Stomach (tissue), 4 donors: ENCODE results near the gene ATP6V0D1.

Source experiments
- EP300 ChIP-seq: sonication (generic); formaldehyde crosslinking; IDR thresholded peaks from one replicate; pipeline ENCODE4 v1.6.1; 2017; ENCODE audit warnings: antibody characterized with exemption
- POLR2A ChIP-seq, 4 donors: fragments of 450-650 bp; IDR thresholded peaks; one replicate each; pipeline ENCODE4 v1.6.1; 2016; ENCODE audit warnings: antibody characterized with exemption in 4 of 4, control low read depth in 2 of 4, mild to moderate bottlenecking in 1 of 4, moderate library complexity in 1 of 4
- POLR2AphosphoS5 ChIP-seq, 3 donors: sonication (generic); formaldehyde crosslinking; IDR thresholded peaks; one replicate each; pipeline ENCODE4 v1.6.1; 2016; ENCODE audit warnings: antibody characterized with exemption in 3 of 3
- TF ChIP-seq, protein P1 (sequence below), 7 experiments: fragments of 450-650 bp in 4 of 7; fragments of 200-600 bp in 3 of 7; sonication (generic) in 3 of 7; IDR thresholded peaks; one replicate each; pipeline ENCODE4 v1.5.1; 2016 to 2019; ENCODE audit warnings: antibody characterized with exemption in 7 of 7, control low read depth in 2 of 7, mild to moderate bottlenecking in 1 of 7

DNA sequence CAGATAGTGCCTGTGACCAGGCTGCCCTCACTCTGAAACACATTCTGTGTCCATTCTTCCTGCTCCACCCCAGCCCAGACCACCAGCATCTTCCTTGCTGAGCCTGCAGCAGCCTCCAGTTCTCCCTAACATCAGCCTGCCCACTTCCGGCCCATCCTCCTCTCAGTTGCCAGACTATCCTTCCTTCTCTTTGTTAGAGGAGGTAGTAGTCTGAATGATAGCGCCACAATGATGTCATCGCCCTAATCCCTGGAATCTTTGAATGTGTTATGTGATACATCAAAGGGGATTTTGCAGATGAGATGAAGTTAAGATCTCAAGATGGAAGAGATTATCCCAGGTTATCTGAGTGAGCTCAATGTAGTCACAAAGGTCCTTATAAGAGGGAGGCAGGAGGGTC, 61.5 kb downstream of the ATP6V0D1 start:
- TF ChIP-seq, protein P1, sequence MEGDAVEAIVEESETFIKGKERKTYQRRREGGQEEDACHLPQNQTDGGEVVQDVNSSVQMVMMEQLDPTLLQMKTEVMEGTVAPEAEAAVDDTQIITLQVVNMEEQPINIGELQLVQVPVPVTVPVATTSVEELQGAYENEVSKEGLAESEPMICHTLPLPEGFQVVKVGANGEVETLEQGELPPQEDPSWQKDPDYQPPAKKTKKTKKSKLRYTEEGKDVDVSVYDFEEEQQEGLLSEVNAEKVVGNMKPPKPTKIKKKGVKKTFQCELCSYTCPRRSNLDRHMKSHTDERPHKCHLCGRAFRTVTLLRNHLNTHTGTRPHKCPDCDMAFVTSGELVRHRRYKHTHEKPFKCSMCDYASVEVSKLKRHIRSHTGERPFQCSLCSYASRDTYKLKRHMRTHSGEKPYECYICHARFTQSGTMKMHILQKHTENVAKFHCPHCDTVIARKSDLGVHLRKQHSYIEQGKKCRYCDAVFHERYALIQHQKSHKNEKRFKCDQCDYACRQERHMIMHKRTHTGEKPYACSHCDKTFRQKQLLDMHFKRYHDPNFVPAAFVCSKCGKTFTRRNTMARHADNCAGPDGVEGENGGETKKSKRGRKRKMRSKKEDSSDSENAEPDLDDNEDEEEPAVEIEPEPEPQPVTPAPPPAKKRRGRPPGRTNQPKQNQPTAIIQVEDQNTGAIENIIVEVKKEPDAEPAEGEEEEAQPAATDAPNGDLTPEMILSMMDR (IDR thresholded peaks at IDR 0.05) = no peak
- no peak for TF ChIP-seq POLR2A (IDR thresholded peaks at IDR 0.05)
- TF ChIP-seq POLR2AphosphoS5 (IDR thresholded peaks at IDR 0.05) = no peak
- TF ChIP-seq EP300 = no peak
